Right atrium auricular region (tissue), 2 donors: ENCODE data around the gene UBE2E2. TPM values are rescaled to one million over a fixed set of nuclear protein-coding genes. Genes with fewer than 3 reads are reported as not detected.

Experiments
- DNase-seq: peaks from one replicate; pipeline ENCODE4 v3.0.0-alpha.2; 2019; ENCODE audit warnings: low spot score
- H3K27ac ChIP-seq, 2 donors: fragments of 200-600 bp; sonication (generic); 1 replicate in 1 of 2; 2 replicates in 1 of 2; pipeline ENCODE4 v1.5.1; 2016 to 2019
- H3K27me3 ChIP-seq, 2 donors: fragments of 200-600 bp; sonication (generic); one replicate each; pipeline versions ENCODE4 v1.5.1 to v1.6.0; 2017 to 2019
- H3K36me3 ChIP-seq: fragments of 200-600 bp; sonication (generic); one replicate; pipeline ENCODE4 v1.5.1; 2016
- H3K4me1 ChIP-seq, 2 donors: fragments of 200-600 bp; sonication (generic); one replicate each; pipeline versions ENCODE4 v1.5.1 to v1.6.0; 2017 to 2019
- H3K4me3 ChIP-seq, 2 donors: fragments of 200-600 bp; sonication (generic); 1 replicate in 1 of 2; 2 replicates in 1 of 2; pipeline ENCODE4 v1.5.1; 2017 to 2019; ENCODE audit warnings: mild to moderate bottlenecking in 1 of 2, moderate library complexity in 1 of 2
- H3K9me3 ChIP-seq, 2 donors: fragments of 200-600 bp; sonication (generic); one replicate each; pipeline ENCODE4 v1.5.1; 2019
- total RNA-seq, 2 donors: library from RNA; depleted of rRNA; stranded (reverse); fragments of >200 nt; gene quantifications; one replicate each; pipeline ENCODE4 v1.1.0, GENCODE V29; 2016
- TF ChIP-seq, protein P1 (sequence below), 2 donors: fragments of 200-600 bp; sonication (generic); IDR thresholded peaks; one replicate each; pipeline ENCODE4 v1.5.1; 2019; ENCODE audit warnings: antibody characterized with exemption in 2 of 2

The UBE2E2 gene
- total RNA-seq, 2 donors from 2014 or later = 31.0 to 36.7 TPM

DNA sequence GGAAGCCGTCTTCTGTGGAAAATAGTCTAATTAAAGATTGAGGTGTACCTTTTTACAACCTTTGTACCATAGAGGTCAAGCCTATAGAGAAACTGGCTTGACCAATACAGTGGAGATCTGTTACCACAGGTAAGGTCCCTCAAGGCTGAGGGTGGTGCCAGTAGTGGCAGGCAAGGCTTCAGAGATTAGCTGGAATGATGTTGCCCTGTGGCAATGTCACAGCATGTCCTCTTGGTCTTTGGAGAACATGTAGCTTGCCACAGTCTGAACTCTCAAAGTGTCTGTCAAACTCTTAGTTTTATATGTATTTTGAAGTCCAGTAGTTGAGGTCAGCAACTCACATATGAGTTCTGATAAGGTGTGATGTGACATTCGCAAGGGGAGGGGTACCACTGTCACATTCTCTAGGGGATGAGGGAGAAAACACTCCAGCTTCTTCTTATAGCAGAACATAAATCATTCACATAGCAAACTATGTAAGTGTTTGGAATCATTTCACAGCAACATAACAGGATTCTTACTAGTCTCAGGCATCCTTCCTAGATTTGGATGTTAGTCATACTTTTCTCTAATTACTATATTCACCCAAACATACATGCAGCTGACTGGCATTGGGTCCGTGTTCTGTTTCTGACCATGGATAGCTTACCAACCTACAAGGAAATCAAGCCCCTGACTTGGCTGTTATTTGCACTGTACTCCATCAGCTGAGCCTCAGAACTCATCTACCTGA lies 173.6 kb downstream of the UBE2E2 start:
- H3K27ac ChIP-seq = no peak overlapping the region
- H3K27me3 ChIP-seq = no peaks in the 10 kb centered on the region
- no peak for DNase-seq
- H3K9me3 ChIP-seq = no peaks in the 10 kb centered on the region
- no peak overlapping the region for H3K4me3 ChIP-seq
- no peaks in the 10 kb centered on the region for H3K36me3 ChIP-seq
- H3K4me1 ChIP-seq = no peaks in the 10 kb centered on the region
- TF ChIP-seq, protein P1, sequence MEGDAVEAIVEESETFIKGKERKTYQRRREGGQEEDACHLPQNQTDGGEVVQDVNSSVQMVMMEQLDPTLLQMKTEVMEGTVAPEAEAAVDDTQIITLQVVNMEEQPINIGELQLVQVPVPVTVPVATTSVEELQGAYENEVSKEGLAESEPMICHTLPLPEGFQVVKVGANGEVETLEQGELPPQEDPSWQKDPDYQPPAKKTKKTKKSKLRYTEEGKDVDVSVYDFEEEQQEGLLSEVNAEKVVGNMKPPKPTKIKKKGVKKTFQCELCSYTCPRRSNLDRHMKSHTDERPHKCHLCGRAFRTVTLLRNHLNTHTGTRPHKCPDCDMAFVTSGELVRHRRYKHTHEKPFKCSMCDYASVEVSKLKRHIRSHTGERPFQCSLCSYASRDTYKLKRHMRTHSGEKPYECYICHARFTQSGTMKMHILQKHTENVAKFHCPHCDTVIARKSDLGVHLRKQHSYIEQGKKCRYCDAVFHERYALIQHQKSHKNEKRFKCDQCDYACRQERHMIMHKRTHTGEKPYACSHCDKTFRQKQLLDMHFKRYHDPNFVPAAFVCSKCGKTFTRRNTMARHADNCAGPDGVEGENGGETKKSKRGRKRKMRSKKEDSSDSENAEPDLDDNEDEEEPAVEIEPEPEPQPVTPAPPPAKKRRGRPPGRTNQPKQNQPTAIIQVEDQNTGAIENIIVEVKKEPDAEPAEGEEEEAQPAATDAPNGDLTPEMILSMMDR (IDR thresholded peaks at IDR 0.05) = no peak

DNA sequence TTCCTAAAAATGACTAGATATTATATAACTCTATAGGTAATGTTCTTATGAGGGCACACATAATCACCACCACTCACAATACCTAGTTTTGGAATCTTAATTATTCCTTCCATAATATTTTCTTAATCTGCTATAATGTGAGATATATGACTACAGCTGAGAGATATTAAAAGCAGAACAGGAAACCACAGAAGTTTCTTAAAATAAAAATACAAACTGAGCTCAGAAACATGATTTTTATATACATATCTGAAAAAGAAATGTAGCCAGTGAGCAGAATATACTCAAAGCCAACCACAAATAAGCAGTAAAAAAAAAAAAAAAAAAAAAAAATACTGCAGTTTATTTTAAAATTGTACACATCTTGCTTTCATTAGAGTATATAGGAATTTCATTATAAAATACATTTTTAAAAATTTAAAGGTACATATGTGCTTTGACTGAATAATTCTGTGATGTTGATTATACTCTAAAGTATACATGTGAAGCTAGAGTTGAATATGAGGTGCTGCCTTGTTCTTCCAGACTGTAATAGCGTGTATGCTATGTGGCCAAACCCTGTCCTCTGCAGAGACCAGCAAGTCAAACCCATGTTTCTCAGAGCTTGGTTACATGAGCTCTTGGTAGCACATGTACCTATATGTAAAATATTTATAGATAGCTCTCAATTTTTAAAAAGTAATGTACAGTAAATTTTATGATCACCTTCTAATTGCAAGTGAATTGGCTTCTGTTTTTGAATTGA lies 175.0 kb downstream of the UBE2E2 start:
- no peak for DNase-seq
- Histone ChIP-seq H3K27me3 (no peaks in the 10 kb centered on the region), H3K4me3 (no peak overlapping the region), H3K27ac (no peak overlapping the region), H3K36me3 (no peaks in the 10 kb centered on the region), H3K9me3 (no peaks in the 10 kb centered on the region), H3K4me1 (no peaks in the 10 kb centered on the region)
- TF ChIP-seq, protein P1 (IDR thresholded peaks at IDR 0.05) = no peak

DNA sequence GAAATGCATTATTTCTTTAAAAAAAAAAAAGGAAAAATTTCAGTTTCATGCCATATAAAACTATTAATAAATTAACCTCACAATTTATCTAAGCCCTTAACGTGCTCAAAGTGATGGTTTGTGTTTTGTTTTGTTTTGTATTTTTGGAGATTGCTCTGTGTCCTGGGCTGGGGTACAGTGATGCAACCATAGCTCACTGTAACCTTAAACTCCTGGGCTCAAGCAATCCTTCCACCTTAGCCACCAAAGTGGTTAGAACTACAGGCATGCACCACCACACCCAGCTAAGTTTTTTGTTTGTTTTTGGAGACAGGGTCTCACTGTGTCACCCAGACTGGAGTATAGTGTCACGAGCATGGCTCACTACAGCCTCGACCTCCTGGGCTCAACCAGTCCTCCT lies 180.7 kb downstream of the UBE2E2 start:
- no peaks in the 10 kb centered on the region for H3K27me3 ChIP-seq
- no peaks in the 10 kb centered on the region for H3K36me3 ChIP-seq
- TF ChIP-seq, protein P1 (IDR thresholded peaks at IDR 0.05) = no peak
- H3K4me3 ChIP-seq = no peak overlapping the region
- H3K4me1 ChIP-seq = peaks cover 0 to 27% of the 10 kb centered on the region in 2 donors
- DNase-seq = no peak
- no peak overlapping the region for H3K27ac ChIP-seq
- no peaks in the 10 kb centered on the region for H3K9me3 ChIP-seq

DNA sequence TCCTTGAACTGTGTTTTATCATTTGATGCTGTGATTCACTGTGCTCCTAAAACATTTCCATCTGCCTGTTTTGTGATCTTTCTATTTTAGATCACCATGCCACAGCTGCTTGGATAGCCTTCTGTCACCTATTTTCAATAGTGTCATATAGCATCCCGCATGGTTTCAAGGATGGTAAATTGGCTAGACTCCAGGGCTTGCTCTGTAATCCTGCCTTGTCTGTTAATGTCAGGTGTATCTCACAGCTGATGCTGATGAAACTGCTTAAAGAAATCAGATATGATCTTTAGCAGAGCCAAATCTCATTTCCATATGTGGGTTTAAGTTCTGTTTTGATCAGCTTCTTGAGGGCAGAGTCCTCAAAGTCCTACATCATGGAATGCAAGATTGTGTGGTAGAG lies 182.2 kb downstream of the UBE2E2 start:
- H3K27ac ChIP-seq = no peak overlapping the region
- peaks cover 0 to 27% of the 10 kb centered on the region in 2 donors for H3K4me1 ChIP-seq
- DNase-seq = no peak
- H3K9me3 ChIP-seq = no peaks in the 10 kb centered on the region
- H3K27me3 ChIP-seq = no peaks in the 10 kb centered on the region
- no peak overlapping the region for H3K4me3 ChIP-seq
- TF ChIP-seq, protein P1 (IDR thresholded peaks at IDR 0.05) = no peak
- H3K36me3 ChIP-seq = no peaks in the 10 kb centered on the region

DNA sequence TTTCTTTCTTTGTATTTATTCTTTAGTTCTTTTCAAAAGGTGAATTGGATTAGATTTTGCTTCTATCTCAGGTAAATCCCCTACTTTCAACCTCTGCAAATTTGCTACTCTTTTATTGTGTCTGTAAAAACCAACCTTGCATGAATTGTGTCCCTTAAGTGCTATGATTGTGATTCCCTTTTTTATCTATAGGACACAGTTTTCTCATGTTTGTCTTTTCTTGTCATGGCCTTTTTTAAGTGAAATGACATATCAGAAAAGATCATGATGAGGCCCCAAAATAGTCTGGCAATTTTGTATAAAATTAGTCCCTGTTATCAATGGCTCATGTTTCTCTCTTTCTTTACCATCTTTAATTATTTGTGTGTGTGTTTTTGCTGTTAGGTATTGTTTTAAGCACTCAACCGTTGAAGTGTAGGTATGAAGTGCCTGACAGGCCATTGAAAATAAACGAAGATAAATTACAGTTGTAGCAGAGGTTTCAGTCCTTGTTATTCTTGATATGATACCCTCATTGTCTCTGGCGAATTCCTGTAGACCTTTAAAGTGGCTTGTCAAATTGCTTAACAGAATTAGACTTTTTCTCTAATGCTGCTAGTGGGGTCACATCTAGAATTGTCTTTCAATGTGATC lies 184.3 kb downstream of the UBE2E2 start:
- Histone ChIP-seq H3K9me3 (no peaks in the 10 kb centered on the region), H3K36me3 (no peaks in the 10 kb centered on the region), H3K4me1 (peaks cover 0 to 27% of the 10 kb centered on the region in 2 donors), H3K27ac (no peak overlapping the region), H3K27me3 (no peaks in the 10 kb centered on the region), H3K4me3 (no peak overlapping the region)
- no peak for DNase-seq
- TF ChIP-seq, protein P1 (IDR thresholded peaks at IDR 0.05) = no peak
